ENCODE data around the gene NCK1.

The NCK1 gene

GRCh38 chr3:136994772-136995516 is 132.9 kb downstream of the NCK1 start:
- DNase-seq: no peak

GRCh38 chr3:136995652-136996051 is 133.6 kb downstream of the NCK1 start:
- DNase-seq: no peak
